Umbilical cord (tissue), 2 donors: ENCODE measurements around the gene ZNRF1. TPM values are rescaled to one million over a fixed set of nuclear protein-coding genes. Genes with fewer than 3 reads are reported as not detected.
"Not testable (repeated sequence)": the region's sequence is repeated elsewhere in the genome, so short reads cannot be mapped to it uniquely, and the experiment has no call there.

Source experiments
- DNase-seq: peaks from one replicate; pipeline ENCODE4 v3.0.0-alpha.2; 2015; ENCODE audit warnings: low spot score
- total RNA-seq: library from RNA; depleted of rRNA; stranded (reverse); fragments of >200 nt; gene quantifications from one replicate; pipeline ENCODE4 v1.2.3, GENCODE V29; 2014; ENCODE audit warnings: low replicate concordance; ENCODE audit not compliant: insufficient read depth

Gene ZNRF1
- total RNA-seq, result 9.9 TPM

GRCh38 chr16:74998481-74999218 lies at the start of gene ZNRF1:
Gene ZNRF1, plus strand, starts transcription at chr16:74999024. Its CDS starts 648 bp downstream, at chr16:74999672.
- peak; percentile 85 for DNase-seq

DNA sequence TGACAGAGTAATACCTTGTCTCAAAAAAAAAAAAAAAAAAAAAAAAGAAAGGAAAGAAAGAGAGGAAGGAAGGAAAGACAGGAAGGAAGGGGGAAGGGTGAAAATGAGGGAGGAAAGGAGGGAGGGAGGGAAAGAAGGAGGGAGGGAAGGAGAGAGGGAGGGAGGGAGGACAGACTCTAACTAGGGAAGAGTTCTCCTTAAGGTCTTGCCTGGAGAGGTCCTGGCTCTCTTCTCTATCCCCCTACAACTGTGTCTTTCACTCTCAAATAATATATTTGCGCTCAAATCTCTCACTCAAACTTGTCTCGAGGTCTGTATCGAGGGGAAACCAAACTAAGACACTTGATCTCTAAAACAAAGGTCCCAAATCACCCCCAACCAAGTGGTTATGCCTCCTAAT lies 49.5 kb upstream of the ZNRF1 start:
- DNase-seq, result no peak

DNA sequence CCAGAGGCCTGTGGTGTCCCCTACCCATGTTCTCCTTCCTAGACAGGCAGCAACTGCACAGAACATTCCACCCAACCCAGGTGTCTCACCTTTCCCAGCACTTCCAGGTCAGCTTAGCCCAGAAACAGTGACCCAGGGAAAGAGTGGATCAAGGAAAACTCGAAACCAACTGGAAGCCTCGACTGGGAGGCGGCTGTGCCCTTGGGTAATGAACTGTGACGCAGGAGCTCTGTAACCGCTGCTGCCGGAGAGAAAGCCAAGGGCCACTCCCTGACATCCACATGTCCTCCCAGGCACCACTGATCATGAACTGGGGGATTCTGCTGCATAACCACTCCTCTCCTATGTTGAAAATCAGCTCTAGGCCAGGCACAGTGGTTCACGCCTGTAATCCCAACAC lies 48.3 kb upstream of the ZNRF1 start:
- DNase-seq, result no peak

DNA sequence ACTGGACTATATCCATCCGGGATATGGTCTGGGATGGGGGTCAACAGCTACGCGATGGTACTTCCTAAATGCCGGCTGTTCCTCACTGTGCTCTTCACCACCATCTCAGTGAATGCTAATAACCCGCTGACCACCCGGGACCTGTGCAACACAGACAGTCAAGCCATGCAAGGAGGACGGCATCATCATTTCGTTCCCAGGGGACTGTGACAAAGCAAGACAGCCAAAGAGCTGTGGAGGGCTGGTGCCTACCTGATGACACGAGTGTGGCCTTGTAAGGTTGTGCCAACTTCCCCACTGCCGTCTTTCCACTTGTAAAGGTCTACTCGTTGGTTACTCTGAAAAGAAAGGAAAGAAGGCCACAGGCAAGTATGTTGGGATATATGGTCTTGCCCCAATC lies 47.6 kb upstream of the ZNRF1 start:
- DNase-seq, result no peak

GRCh38 chr16:74951681-74952080 lies 47.1 kb upstream of the ZNRF1 start:
- no peak for DNase-seq

DNA sequence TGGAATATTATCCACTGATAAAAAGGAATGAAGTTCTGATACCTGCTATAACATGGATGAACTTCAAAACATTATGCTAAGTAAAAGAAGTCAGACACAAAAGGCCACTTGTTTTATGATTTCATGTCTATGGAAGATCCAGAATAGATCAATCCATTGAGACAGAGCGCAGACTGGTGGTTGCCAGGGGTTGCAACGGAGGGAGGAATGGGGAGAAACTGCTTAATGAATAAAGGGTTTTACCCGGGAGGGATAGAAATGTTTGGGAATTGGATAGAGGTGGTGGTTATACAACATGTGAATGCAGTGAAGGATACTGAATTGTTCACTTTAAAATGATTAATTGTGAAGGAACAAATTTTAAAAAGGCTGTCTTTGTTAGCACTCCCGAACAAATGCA lies 44.1 kb upstream of the ZNRF1 start:
- DNase-seq, result no peak

GRCh38 chr16:74973304-74973703 lies 25.5 kb upstream of the ZNRF1 start:
- no peak for DNase-seq

GRCh38 chr16:74975591-74975990 lies 23.2 kb upstream of the ZNRF1 start:
- no peak for DNase-seq

- DNase-seq, result no peak
Measured at GRCh38 chr16:74982256-74982655, 16.6 kb upstream of the ZNRF1 start.

GRCh38 chr16:74984194-74984528 lies 14.7 kb upstream of the ZNRF1 start:
- DNase-seq, result no peak

- peak; percentile 100 for DNase-seq
Measured at GRCh38 chr16:74984529-74985296, 14.1 kb upstream of the ZNRF1 start, which contains the start of gene WDR59. Gene WDR59, minus strand, starts transcription at chr16:74985123. Its CDS starts 106 bp downstream, at chr16:74985017.

DNA sequence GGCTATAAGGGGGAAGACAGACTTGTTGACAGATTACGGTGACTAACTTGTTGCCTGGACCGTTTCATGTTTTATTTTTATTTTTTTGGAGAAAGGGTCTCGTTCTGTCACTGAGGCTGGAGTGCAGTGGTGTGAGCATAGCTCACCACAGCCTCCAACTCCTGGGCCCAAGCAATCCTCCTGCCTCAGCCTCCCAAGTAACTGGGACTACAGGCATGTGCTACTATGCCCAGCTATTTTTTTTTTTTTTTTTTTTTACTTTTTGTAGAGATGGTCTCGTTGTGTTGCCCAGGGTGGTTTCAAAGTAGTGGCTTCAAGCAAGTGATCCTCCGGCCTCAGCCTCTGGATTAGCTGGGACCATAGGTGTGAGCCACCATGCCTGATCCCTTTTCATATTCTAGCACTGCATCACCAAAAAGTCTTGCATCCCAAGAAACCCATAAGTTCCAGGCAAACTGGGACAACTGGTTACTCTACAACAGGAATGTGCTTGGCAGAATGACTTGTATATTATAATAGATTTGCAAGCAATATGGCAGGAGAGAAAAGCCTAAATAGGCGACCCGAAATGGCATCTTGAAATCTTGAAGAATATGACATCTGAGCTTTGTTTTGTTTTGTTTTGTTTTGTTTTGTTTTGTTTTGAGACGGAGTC lies 11.7 kb upstream of the ZNRF1 start:
- DNase-seq, result no peak

- DNase-seq, result not testable (repeated sequence)
Measured at GRCh38 chr16:74989864-74990263, 9.0 kb upstream of the ZNRF1 start.

GRCh38 chr16:74990832-74991231 lies 8.0 kb upstream of the ZNRF1 start:
- DNase-seq, result no peak

GRCh38 chr16:74991268-74991592 lies 7.6 kb upstream of the ZNRF1 start:
- no peak for DNase-seq

DNA sequence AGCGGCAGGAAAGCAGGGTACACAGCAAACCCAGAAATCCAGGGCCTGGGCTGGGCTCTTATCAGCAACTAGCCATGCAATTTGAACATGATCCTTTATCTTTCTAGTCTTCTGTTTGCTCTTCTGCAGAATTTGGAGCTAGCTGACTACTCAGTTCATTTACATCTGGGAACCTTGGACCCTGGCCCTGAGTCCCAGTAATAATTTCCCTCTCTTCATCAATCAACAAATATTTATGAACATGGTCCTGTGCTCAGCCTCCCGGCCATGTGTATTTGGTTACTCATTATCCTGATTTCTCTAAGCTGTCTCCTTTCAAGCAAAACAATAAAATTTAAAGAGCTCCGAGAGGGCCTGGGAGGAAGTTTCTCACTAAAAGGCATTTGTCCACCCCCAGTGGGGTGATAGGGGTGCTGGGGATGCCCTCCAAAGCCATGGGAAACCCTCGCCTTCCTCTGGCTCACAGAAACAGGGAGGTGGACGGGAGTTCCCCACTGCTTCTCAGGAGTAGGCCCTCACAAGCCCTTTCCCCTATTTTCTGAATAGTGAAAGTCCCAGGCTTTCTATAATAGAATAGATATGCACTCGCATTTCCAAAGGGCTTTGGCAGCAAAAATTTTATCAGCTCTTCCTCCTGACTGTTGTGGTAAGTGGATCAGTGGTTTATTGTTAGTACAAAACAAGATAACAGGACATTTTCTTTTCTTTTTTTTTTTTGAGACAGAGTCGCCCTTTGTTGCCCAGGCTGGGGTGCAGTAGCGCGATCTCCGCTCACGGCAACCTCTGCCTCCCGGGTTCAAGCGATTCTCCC lies 7.0 kb upstream of the ZNRF1 start:
- DNase-seq, result no peak

GRCh38 chr16:74995986-74996385 lies 2.8 kb upstream of the ZNRF1 start:
- no peak for DNase-seq

GRCh38 chr16:74997042-74997491 lies 1.8 kb upstream of the ZNRF1 start:
- DNase-seq, result no peak

- peak; percentile 35 for DNase-seq
Measured at GRCh38 chr16:74999219-74999608, 390 bp downstream of the ZNRF1 start.

DNA sequence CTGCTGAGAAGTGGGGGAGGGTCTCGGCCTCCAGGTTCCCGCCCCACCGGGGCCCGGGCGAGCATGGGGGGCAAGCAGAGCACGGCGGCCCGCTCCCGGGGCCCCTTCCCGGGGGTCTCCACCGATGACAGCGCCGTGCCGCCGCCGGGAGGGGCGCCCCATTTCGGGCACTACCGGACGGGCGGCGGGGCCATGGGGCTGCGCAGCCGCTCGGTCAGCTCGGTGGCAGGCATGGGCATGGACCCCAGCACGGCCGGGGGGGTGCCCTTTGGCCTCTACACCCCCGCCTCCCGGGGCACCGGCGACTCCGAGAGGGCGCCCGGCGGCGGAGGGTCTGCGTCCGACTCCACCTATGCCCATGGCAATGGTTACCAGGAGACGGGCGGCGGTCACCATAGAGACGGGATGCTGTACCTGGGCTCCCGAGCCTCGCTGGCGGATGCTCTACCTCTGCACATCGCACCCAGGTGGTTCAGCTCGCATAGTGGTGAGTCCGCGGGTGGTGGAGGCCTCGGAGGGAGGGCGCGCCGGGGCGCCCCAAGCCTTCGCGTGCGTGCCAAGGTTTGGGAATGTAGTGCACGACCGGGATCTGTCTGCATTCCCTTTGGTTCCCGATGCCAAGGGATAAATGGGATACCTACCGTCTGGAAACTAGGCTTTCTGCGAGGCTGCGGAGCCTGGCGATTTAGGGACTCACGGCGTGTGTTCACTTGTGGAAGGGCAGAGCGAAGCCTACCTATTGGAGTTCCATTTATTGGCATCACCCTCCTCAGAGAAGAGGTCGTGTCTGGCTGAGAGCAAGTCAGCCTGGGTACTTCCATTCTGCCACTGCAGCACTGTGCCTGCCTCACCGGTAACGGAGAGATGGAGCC lies 1.0 kb downstream of the ZNRF1 start:
- DNase-seq, result peak; percentile 40
